ENCODE measurements around the gene ERCC6L.

DNA sequence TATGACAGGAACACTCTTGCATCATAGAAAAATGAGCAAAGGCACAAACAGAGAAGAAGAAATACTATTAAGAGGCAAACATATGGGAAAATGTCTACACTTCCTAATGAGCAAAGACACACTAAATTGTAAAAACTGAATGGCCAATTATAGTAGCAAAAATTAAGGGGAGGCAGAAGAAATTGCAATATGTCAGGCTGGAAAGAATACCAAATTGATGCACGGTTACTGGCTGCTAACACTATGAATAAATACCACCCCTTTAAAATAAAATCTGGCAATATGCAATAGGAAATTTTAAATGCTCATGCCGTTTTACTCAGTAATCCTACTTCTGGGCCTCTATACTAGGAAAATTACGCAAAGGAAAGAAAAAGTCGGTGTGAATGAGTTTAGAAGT lies 73.3 kb downstream of the ERCC6L start:
- TF ChIP-seq ZNF317 (CRISPR knock-in tag; IDR thresholded peaks at IDR 0.05; ENCODE audit: borderline replicate concordance, low read depth), result no peak
- TF ChIP-seq, protein P1, sequence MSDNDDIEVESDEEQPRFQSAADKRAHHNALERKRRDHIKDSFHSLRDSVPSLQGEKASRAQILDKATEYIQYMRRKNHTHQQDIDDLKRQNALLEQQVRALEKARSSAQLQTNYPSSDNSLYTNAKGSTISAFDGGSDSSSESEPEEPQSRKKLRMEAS (CRISPR knock-in tag; IDR thresholded peaks at IDR 0.05), result no peak
